ENCODE results near the gene AKT1S1.

- TF ChIP-seq CTCF (IDR thresholded peaks at IDR 0.05) = no peak
- no peak for TF ChIP-seq EZH2 (IDR thresholded peaks at IDR 0.05; ENCODE audit: borderline replicate concordance, insufficient read depth, low read depth, low read length, poor library complexity, severe bottlenecking)
Observed at GRCh38 chr19:49855676-49856573, 21.2 kb downstream of the AKT1S1 start.
